GM12865 (cell line): ENCODE results near the gene NFU1.
"Not testable (repeated sequence)": the region's sequence is repeated elsewhere in the genome, so short reads cannot be mapped to it uniquely, and the experiment has no call there.

ENCODE experiments used
- DNase-seq: peaks from one replicate; pipeline ENCODE4 v3.0.0; 2010; ENCODE audit warnings: low read depth
- H3K4me3 ChIP-seq: 2 replicates; pipeline ENCODE4 v1.5.1; 2011; ENCODE audit warnings: mild to moderate bottlenecking, low read depth, low read length, control low read depth
- CTCF ChIP-seq: IDR thresholded peaks from 2 replicates; pipeline ENCODE4 v1.5.1; 2011; ENCODE audit warnings: low read length, control low read depth, low read depth, inconsistent platforms; ENCODE audit not compliant: insufficient read depth; ENCODE audit errors: missing control alignments

Gene NFU1

GRCh38 chr2:69452687-69453086 lies 15.5 kb upstream of the NFU1 start:
- DNase-seq = no peak
- TF ChIP-seq CTCF = no peak
- no peak overlapping the region for H3K4me3 ChIP-seq

DNA sequence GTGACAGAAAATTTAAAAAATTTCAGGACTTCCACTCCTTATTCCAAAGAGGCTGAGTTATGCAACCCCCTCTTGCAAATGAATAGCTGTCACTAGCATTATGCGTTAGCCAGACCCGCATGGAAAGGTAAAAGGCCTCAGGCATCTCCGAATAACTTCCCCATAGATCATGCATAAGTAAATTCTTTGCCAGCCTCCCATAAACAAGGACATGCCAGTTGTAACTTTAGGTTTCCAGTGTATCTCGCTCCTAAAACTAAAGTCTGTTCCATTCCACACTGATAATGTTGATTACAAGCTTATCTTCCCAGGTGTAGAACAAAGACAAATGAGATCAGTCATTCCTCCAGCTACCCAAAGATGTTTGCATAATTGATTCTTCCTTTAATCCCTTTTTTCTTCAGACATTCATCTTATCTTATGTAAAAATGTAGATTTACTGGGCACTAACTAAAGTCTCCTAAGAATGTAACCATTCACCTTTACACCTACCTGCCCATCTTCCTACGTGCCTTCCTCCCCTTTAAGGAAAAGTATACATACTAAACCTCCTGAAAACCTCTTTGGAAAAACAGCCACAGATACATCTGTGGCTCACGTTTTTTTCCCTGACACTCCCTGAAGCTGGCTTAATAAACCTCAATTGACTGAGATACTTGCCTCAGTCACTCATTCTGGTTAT lies 13.6 kb upstream of the NFU1 start:
- no peak for DNase-seq
- TF ChIP-seq CTCF = no peak
- H3K4me3 ChIP-seq = no peak overlapping the region

DNA sequence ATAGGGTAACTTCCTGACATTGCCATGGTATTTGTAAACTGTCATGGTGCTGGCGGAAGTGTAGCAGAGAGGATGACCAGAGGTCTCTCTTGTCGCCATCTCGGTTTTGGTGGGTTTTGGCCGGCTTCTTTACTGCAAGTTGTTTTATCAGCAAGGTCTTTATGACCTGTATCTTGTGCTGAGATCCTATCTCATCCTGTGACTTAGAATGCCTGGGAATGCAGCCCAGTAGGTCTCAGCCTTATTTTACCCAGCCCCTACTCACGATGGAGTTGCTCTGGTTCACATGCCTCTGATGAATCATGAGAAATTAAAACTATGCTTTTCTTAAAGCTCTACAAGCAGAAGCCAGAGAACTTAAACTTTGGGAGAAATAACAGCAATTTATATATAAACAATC lies 12.7 kb upstream of the NFU1 start:
- TF ChIP-seq CTCF = no peak
- no peak overlapping the region for H3K4me3 ChIP-seq
- no peak for DNase-seq

DNA sequence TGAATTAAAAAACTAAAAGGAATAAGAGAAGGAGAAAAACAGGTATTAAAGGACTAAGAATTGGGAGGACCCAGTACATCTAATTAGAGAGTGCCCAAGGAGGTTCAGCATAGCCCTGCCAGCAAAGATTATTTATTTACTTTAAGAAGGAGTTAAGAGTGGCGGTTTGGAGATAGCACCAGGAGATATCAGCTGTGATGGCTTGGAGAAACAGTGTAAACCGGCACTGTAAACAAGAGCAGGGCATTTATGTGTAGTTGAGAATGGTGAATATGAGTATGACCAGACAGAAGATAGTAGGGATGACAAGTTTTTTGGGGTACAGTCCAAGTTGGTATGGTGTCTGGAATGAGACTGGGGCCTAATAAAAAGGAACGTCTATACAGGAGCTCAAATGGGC lies 6.4 kb upstream of the NFU1 start:
- DNase-seq = not testable (repeated sequence)

DNA sequence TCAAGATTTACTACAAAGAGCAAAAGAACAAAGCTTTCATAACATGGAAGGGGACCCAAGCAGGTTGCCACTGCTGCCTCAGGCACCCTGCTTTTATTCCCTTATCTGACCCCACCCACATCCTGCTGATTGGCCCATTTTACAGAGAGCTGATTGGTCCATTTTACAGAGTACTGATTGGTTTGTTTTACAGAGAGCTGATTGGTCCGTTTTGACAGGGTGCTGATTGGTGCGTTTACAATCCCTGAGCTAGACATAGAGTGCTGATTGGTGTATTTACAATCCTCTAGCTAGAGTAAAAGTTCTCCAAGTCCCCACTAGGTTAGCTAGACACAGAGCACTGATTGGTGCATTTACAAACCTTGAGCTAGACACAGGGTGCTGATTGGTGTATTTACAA lies 2.3 kb upstream of the NFU1 start:
- not testable (repeated sequence) for DNase-seq, H3K4me3 ChIP-seq

More for the DNA sequence above, 6.4 kb upstream of the NFU1 start:
- H3K4me3 ChIP-seq = not testable (repeated sequence)

GRCh38 chr2:69438580-69438979 lies 1.3 kb upstream of the NFU1 start:
- H3K4me3 ChIP-seq = no peak overlapping the region
- no peak for TF ChIP-seq CTCF
- DNase-seq = no peak

DNA sequence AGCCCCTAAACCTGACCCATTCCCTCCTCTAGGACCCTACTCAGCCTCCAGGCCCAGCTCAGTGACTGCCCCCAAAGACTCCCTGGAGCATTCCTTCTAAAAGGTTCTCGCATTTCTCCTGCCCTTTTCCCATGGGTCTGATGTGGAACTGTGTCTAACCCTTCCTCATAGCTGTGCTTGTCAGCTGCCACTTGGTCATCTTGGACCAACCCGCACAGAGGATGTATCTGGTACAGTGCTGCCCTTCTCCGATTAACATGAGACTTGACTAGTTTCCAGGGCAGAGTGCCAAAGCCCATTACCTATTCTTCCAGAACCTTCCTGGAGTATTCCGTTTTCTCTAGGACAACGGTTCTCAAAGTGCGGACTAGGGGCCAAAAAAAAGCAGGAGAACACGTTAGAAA lies 518 bp upstream of the NFU1 start:
- TF ChIP-seq CTCF = no peak
- DNase-seq = no peak
- H3K4me3 ChIP-seq = peak overlapping the region; percentile 68

- peak; percentile 34 for DNase-seq
Measured at GRCh38 chr2:69436596-69436937, 668 bp downstream of the NFU1 start.

More at GRCh38 chr2:69436596-69436937, 668 bp downstream of the NFU1 start:
- TF ChIP-seq CTCF = no peak
- peak overlapping the region; percentile 68 for H3K4me3 ChIP-seq
